ENCODE data around the gene MMUT.

- TF ChIP-seq CTCF (conservative IDR thresholded peaks at IDR 0.05; ENCODE audit: low read length) (no peak), EZH2phosphoT487 (IDR thresholded peaks at IDR 0.05; ENCODE audit: borderline replicate concordance, low read depth, low read length) (no peak)
These were observed 537 bp upstream of the MMUT start for GRCh38 chr6:49463612-49463967.
